ENCODE results near the gene MAPKAPK2.

- TF ChIP-seq SUZ12 (IDR thresholded peaks at IDR 0.05; ENCODE audit: extremely low read depth, insufficient read depth, insufficient read length) (no peak), YY1 (IDR thresholded peaks at IDR 0.05; ENCODE audit: insufficient read depth, insufficient read length) (no peak)
Observed at GRCh38 chr1:206684478-206685333, at the start of gene MAPKAPK2.
